Bladder microvascular endothelial cell (primary cell): ENCODE measurements around the gene TAS2R13. TPM values are rescaled to one million over a fixed set of nuclear protein-coding genes. Genes with fewer than 3 reads are reported as not detected.

Source experiments
- total RNA-seq: library from RNA; depleted of rRNA; stranded (reverse); fragments of >200 nt; gene quantifications from 2 replicates; pipeline ENCODE4 v1.2.3, GENCODE V29; 2014

The TAS2R13 gene
- 0.65 and 3.3 TPM in 2 replicates for total RNA-seq

GRCh38 chr12:10909462-10909861 is at the start of gene TAS2R13:
TSS of gene TAS2R13 (minus strand) at chr12:10909562. CDS start at chr12:10909298, 264 bp downstream.

GRCh38 chr12:10939163-10939562 is 29.8 kb upstream of the TAS2R13 start, which contains the start of gene TAS2R14:
TSS of gene TAS2R14 (minus strand) at chr12:10939263. CDS start at chr12:10939207, 56 bp downstream.

GRCh38 chr12:10928746-10929286 is 19.5 kb upstream of the TAS2R13 start, which contains the start of gene PRH2:
TSS of gene PRH2 (plus strand) at chr12:10929236. CDS start at chr12:10929274, 38 bp downstream.

GRCh38 chr12:10884086-10884725 is 25.2 kb downstream of the TAS2R13 start, which contains the start of gene PRH1:
TSS of gene PRH1 (minus strand) at chr12:10884255. CDS start at chr12:10884217, 38 bp downstream.

Other genes starting within 250 kb of the TAS2R13 start
- 6.0 and 8.4 TPM in 2 replicates for gene STYK1, start 235.5 kb downstream of the TAS2R13 start, total RNA-seq
- gene YBX3, start 186.2 kb downstream of the TAS2R13 start, total RNA-seq, result 92.8 and 196 TPM in 2 replicates
- gene TAS2R7, start 106.9 kb downstream of the TAS2R13 start, total RNA-seq, result not detected in 2 replicates
- not detected in 2 replicates for gene TAS2R8, start 102.3 kb downstream of the TAS2R13 start, total RNA-seq
- gene TAS2R9, start 99.4 kb downstream of the TAS2R13 start, total RNA-seq, result 0.13 TPM in 1 of 2 replicates, not detected in the other
- 0.16 and 0.76 TPM in 2 replicates for gene TAS2R10, start 83.2 kb downstream of the TAS2R13 start, total RNA-seq
- gene PRR4, start 60.1 kb downstream of the TAS2R13 start, total RNA-seq, result 0.16 and 1.0 TPM in 2 replicates
- 2.8 and 36.3 TPM in 2 replicates for gene PRH1, start 25.3 kb downstream of the TAS2R13 start, total RNA-seq
- 0.19 TPM in 1 of 2 replicates, not detected in the other for gene PRH2, start 19.7 kb upstream of the TAS2R13 start, total RNA-seq
- gene TAS2R14, start 29.7 kb upstream of the TAS2R13 start, total RNA-seq, result 1.3 and 4.2 TPM in 2 replicates
- gene TAS2R50, start 77.3 kb upstream of the TAS2R13 start, total RNA-seq, result 1.1 and 9.0 TPM in 2 replicates
- 1.6 and 8.5 TPM in 2 replicates for gene TAS2R20, start 88.7 kb upstream of the TAS2R13 start, total RNA-seq
- 2.1 and 15.5 TPM in 2 replicates for gene TAS2R19, start 113.1 kb upstream of the TAS2R13 start, total RNA-seq
- gene TAS2R31, start 121.8 kb upstream of the TAS2R13 start, total RNA-seq, result 1.3 and 9.3 TPM in 2 replicates
- gene TAS2R46, start 152.7 kb upstream of the TAS2R13 start, total RNA-seq, result 1.5 and 6.5 TPM in 2 replicates
- gene TAS2R43, start 182.8 kb upstream of the TAS2R13 start, total RNA-seq, result 4.0 TPM in 1 of 2 replicates, not detected in the other
- 1.3 and 12.6 TPM in 2 replicates for gene TAS2R30, start 225.1 kb upstream of the TAS2R13 start, total RNA-seq